ENCODE results near the gene TIMM44. TPM values are rescaled to one million over a fixed set of nuclear protein-coding genes. Genes with fewer than 3 reads are reported as not detected.

Gene TIMM44
- total RNA-seq, 1 experiment from 2014 or later: 142 TPM

DNA sequence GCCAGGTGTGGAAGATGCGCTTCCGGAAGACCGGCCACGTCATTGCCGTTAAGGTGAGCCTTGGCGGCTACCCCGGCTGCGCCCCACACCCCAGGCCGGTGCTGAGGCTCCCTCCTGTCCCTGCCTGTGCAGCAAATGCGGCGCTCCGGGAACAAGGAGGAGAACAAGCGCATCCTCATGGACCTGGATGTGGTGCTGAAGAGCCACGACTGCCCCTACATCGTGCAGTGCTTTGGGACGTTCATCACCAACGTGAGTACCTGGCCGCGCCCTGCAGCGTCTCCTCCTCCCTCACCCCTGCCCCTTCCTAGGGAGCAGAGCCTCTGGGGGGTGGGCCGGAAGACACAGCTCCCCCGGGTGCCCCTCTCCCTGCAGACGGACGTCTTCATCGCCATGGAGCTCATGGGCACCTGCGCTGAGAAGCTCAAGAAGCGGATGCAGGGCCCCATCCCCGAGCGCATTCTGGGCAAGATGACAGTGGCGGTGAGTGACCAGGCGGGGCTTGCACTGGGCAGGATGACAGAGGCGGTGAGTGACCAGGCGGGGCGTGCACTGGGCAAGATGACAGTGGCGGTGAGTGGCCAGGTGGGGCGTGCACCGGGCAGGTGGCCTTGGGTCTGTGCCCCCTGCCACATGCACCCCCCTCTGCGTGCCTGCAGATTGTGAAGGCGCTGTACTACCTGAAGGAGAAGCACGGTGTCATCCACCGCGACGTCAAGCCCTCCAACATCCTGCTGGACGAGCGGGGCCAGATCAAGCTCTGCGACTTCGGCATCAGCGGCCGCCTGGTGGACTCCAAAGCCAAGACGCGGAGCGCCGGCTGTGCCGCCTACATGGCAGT lies 32.9 kb downstream of the TIMM44 start:
- Mint-ChIP-seq H3K9me3 (ENCODE audit: unreplicated experiment) (no peaks in the 10 kb centered on the region), H3K4me3 (ENCODE audit: unreplicated experiment) (no peak overlapping the region), H3K36me3 (ENCODE audit: insufficient read depth, unreplicated experiment) (peaks cover 37% of the 10 kb centered on the region), H3K27me3 (ENCODE audit: insufficient read depth, unreplicated experiment) (no peaks in the 10 kb centered on the region), H3K27ac (ENCODE audit: low read depth, unreplicated experiment) (no peak overlapping the region), H3K4me1 (ENCODE audit: insufficient read depth, unreplicated experiment) (peaks cover 12% of the 10 kb centered on the region)
- CTCF ChIA-PET: no interaction called here
- DNase-seq (ENCODE audit: unreplicated experiment): no peak
- POLR2A ChIA-PET: interaction anchor here (1.3 kb wide), 1 partner anchor 9 kb away, joined by 5 read pairs; the partner anchor contains the start of gene SNAPC2
- TF ChIP-seq, protein P1, sequence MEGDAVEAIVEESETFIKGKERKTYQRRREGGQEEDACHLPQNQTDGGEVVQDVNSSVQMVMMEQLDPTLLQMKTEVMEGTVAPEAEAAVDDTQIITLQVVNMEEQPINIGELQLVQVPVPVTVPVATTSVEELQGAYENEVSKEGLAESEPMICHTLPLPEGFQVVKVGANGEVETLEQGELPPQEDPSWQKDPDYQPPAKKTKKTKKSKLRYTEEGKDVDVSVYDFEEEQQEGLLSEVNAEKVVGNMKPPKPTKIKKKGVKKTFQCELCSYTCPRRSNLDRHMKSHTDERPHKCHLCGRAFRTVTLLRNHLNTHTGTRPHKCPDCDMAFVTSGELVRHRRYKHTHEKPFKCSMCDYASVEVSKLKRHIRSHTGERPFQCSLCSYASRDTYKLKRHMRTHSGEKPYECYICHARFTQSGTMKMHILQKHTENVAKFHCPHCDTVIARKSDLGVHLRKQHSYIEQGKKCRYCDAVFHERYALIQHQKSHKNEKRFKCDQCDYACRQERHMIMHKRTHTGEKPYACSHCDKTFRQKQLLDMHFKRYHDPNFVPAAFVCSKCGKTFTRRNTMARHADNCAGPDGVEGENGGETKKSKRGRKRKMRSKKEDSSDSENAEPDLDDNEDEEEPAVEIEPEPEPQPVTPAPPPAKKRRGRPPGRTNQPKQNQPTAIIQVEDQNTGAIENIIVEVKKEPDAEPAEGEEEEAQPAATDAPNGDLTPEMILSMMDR (IDR thresholded peaks at IDR 0.05; ENCODE audit: unreplicated experiment): no peak
- no TSS peak for BruUV-seq (replicated peaks)
- intact Hi-C loops (cut with micrococcal nuclease): no loop called here

DNA sequence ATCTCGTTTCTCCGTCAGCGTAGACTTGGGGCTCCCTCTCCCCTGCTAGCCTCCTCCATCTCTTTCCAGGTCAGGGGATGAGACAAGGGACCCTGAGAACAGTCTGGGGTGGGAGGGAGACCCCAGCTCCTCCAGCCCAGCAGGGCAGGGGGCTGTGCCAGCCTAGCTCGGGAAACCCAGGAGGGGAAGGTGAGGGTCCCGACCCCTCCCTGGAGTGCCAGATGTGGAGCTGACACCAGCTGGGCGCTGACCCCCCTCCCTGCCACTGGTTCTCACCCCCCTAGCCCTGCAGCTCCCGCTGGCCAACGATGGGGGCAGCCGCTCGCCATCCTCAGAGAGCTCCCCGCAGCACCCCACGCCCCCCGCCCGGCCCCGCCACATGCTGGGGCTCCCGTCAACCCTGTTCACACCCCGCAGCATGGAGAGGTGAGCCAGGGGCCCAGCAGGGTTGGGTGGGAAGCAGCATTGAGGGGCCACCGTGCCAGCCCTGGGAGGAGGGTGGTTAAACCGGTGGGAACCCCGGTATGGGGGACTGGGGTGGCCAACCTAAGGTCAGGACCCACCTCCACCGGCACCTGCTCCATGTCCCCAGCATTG lies 33.9 kb downstream of the TIMM44 start:
- Mint-ChIP-seq H3K4me1 (ENCODE audit: insufficient read depth, unreplicated experiment) (peaks cover 22% of the 10 kb centered on the region), H3K27ac (ENCODE audit: low read depth, unreplicated experiment) (no peak overlapping the region), H3K36me3 (ENCODE audit: insufficient read depth, unreplicated experiment) (peaks cover 35% of the 10 kb centered on the region), H3K27me3 (ENCODE audit: insufficient read depth, unreplicated experiment) (no peaks in the 10 kb centered on the region), H3K4me3 (ENCODE audit: unreplicated experiment) (no peak overlapping the region), H3K9me3 (ENCODE audit: unreplicated experiment) (no peaks in the 10 kb centered on the region)
- intact Hi-C loops (cut with micrococcal nuclease): no loop called here
- POLR2A ChIA-PET: interaction anchor here (0.6 to 1.3 kb wide), 2 partner anchors 10 to 17 kb away, joined by 3 to 5 read pairs; partner anchors contain the start of genes CTXN1 and SNAPC2
- no TSS peak for BruUV-seq (replicated peaks)
- no peak for DNase-seq (ENCODE audit: unreplicated experiment)
- CTCF ChIA-PET: interaction anchor here (0.6 kb wide), 1 partner anchor 337 kb away, joined by 4 read pairs; no protein-coding TSS in a partner anchor
- TF ChIP-seq, protein P1 (IDR thresholded peaks at IDR 0.05; ENCODE audit: unreplicated experiment): no peak

DNA sequence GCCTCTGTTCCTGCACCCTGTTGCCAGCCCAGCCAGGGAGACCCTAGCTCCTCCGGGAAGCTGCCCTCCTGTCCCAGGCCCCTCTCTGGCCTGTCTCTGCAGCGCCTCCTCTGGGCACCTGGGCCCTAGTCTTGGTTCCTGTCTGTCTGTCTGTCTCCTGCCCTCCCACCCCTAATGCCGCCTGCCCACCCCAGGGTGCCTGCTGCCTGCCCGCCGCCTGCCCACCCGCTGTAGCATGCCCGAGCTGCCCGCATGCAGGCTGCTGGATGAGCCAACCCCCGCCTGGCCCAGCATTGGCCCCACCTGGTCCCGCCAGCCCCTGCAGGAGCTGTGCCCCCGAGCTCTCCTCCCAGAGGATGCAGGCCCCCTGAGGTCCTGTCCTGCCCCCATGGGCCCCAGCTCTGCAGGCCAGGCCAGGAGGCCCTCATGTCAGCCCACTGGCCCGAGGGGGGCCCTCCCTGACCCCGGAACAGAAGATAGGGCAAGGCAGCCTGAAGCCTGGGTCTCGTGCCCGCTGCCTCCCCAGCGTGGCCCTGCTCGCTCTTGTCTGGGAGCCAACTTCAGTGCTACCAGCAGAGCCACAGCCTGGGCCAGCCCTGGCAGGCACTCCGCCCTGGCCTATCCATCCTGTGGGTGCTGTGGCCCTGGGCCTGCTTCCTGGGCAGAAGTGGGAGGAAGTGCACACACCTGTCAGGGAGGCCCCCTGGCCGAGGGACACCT lies 34.6 kb downstream of the TIMM44 start:
- Mint-ChIP-seq H3K4me1 (ENCODE audit: insufficient read depth, unreplicated experiment) (peaks cover 22% of the 10 kb centered on the region), H3K4me3 (ENCODE audit: unreplicated experiment) (no peak overlapping the region), H3K36me3 (ENCODE audit: insufficient read depth, unreplicated experiment) (peaks cover 35% of the 10 kb centered on the region), H3K27ac (ENCODE audit: low read depth, unreplicated experiment) (no peak overlapping the region), H3K9me3 (ENCODE audit: unreplicated experiment) (no peaks in the 10 kb centered on the region), H3K27me3 (ENCODE audit: insufficient read depth, unreplicated experiment) (no peaks in the 10 kb centered on the region)
- TF ChIP-seq, protein P1 (IDR thresholded peaks at IDR 0.05; ENCODE audit: unreplicated experiment): no peak
- POLR2A ChIA-PET: interaction anchor here (0.6 to 0.7 kb wide), 2 partner anchors 9 to 17 kb away, joined by 3 to 6 read pairs; partner anchors contain the start of gene CTXN1
- no peak for DNase-seq (ENCODE audit: unreplicated experiment)
- CTCF ChIA-PET: interaction anchor here (0.8 to 1.1 kb wide), 2 partner anchors 14 to 35 kb away, joined by 4 to 5 read pairs; partner anchors contain the start of gene TIMM44
- no TSS peak for BruUV-seq (replicated peaks)
- intact Hi-C loops (cut with micrococcal nuclease): no loop called here

Measured in MCF 10A (cell line).